GM19452 (cell line): Measurements from ENCODE around the gene NECTIN2.

Experiments
- ATAC-seq: cut with Tn5 transposase; IDR thresholded peaks from one replicate; pipeline ENCODE4 v1.9.1; 2021; ENCODE audit not compliant: unreplicated experiment

Gene NECTIN2

DNA sequence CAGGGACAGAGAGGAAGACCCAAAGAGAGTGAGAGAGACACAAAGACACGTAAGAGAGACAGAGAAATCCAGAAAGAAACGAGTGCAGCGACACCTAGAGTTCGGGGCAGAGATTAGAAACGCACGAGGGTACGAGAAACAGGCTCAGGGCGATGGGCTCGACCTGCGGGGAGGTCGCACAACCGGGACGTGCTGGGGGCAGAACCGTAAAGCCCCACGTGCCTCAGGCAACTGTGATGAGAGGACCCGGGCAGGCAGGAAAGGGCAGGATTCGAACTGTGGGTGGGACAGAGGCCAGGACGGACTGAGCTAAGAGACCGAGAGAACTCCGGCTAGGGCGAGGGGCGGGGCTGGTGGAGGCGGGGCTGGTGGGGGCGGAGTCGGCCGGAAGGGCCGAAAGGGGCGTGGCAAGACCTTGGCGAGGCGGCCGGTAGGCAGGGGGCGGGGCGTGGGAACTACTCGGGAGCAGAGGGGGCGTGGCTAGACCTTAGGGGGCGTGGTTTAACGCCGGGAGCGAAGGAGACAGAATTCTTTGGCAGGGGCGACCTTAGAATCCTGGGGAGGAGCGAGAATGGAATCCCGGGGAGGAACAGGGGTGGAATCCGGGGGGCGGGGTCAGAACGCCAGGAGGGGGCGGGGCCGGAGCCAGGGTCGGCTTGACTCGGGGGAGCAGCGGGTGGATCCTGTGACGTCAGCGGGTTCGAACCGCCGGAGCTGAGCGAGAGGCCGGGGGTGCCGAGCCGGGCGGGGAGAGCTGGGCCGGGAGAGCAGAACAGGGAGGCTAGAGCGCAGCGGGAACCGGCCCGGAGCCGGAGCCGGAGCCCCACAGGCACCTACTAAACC, at the start of gene NECTIN2:
Gene NECTIN2 (plus strand): TSS at position 686 of the 843 bp plus-strand sequence. CDS start 229 bp downstream, outside the sequence.
- no peak for ATAC-seq

DNA sequence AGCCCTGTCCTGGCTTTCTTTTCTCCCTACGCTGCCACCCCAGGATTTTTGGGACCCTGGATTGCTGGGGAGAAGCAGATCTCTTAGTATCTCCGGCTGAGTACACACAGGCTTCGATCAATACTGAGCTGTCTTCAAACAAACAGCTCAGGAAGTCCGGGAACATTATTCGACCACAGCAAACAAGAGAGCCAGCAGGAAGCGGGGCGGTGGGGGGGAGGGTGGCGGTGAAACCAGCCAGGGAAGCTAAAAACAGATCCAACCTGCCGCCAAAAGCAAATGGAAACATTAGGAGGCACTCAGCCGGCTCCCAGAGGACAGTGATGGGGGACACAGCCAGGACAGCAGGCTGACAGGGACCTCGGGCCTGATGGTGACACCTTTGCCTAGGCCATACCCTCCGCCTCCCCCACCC, 49.4 kb upstream of the NECTIN2 start:
- no peak for ATAC-seq

DNA sequence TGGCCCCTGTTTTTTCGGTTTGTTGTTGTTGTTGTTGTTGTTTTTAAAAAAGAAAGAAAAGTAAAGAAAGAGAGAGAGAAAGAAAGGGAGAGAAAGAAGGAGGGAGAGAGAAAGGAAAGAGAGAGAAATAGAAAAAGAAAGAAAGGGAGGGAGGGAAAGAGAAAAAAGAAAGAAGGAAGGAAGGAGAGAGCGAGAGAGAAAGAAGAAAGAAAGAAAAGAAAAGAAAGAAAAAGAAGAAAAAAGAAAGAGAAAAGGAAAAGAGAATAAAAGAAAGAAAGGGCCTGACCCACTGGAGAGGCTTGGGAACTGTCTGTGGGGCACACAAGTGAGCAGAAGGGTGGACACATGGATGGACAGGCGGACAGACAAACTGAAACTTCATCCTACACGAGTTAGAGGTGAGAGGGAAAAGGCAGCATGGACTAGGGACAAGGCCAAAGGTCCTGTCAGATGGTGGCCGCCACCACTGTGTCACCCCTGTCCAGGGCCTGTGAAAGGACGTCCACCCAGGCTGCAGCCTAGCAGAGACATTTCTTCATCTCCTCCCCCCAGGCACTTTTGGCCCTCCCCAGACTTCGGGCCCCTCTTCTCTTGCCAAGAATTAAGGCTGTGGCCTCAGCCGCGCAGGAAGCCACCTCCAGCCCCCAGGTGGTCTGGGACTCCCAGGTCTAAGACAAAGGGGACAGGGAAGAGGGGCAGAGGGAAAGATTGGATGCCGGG, 46.3 kb upstream of the NECTIN2 start:
- ATAC-seq = no peak

DNA sequence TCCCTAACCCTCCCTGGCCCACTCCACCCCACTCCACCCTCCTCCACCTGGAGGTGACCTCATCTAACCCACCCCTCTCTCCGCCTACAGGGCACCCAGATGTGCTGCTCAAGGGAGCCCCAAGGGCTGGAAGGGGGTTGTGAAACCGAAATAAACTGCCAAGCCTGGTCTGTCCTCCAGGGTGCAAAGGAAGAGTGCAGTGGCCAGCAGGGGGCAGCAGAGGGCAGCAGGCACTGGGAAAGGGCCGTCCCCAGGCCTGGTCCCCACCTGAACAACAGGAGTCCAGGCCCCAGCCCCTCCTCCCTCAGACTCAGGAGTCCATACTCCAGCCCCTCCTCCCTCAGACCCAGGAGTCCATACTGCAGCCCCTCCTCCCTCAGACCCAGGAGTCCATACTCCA, 45.6 kb upstream of the NECTIN2 start:
- peak; percentile 76 for ATAC-seq

DNA sequence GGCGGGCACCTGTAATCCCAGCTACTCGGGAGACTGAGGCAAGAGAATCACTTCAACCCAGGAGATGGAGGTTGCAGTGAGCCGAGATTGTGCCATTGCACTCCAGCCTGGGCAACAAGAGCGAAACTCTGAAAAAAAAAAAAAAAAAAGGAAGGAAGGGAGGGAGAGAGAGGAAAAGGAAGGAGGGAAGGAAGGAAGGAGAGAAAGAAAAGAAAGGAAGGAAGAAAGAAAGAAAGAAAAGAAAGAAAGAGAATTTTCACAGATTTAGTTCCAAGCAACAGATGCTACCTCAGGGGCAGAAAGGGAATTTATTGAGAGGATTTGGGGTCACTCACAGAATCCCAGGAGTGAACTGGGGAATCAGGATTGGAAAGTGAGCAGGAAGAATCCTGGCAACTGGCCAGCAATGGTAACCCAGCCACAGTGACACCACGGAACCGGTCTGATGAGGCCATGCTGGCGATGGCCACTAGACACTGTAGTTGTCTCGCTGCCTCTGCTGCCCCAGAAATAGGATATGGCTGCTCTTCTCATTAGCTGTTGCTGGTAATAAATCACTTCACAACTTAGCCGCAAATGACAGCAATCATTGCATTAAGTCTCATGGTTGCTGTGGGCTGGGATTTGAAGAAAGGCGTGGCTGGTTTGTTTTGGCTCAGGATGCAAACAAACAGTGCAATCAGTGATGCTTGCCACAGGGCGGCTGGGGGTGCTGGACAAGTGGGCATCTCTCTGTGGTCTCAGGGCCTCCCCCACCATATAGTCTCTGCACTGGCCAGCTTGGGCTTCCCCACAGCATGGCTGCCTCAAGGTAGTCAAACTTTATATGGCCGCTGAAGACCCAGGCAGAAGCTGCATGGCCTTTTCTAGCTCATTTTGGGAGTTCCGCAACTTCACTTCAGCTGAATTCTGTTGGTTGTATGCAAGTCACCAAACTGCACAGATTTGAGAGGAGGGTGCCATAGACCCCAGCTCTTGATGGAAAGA, 42.4 kb upstream of the NECTIN2 start:
- no peak for ATAC-seq

DNA sequence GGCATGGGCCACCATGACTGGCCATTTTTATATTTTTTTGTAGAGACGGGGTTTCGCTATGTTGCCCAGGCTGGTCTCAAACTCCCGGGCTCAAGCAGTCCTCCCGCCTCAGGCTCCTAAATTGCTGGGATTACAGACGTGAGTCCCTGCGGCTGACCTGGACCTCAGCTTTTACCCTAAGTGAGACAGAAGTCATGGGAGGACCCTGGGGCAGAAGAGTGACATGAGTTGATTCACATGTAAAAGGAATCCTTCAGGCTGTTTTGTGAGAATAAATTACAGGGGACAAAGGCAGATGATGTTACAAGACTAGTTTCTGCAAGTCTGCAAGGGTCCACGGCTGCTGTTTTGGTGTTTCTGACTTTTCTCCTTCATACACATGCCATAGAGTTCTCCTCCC, 39.8 kb upstream of the NECTIN2 start:
- ATAC-seq = no peak

DNA sequence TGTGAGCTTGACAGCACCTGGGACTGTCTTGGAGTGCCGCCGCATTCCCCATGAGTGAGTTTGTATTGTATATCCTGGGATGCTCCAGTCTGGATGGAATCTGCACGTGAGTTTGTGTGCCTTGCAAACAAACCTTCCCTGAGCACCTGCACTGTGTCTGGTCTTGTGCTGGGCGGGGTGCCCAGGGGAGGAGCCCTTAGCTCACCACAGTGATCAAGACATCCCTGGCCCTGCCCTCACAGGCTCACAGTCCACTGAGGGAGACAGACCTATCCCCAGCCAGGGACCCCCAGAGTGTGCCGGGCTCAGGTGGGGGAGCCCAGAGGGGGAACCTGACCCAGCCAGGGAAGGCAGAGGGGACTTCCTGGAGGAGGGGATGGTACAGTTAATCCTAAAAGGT, 38.9 kb upstream of the NECTIN2 start:
- no peak for ATAC-seq

DNA sequence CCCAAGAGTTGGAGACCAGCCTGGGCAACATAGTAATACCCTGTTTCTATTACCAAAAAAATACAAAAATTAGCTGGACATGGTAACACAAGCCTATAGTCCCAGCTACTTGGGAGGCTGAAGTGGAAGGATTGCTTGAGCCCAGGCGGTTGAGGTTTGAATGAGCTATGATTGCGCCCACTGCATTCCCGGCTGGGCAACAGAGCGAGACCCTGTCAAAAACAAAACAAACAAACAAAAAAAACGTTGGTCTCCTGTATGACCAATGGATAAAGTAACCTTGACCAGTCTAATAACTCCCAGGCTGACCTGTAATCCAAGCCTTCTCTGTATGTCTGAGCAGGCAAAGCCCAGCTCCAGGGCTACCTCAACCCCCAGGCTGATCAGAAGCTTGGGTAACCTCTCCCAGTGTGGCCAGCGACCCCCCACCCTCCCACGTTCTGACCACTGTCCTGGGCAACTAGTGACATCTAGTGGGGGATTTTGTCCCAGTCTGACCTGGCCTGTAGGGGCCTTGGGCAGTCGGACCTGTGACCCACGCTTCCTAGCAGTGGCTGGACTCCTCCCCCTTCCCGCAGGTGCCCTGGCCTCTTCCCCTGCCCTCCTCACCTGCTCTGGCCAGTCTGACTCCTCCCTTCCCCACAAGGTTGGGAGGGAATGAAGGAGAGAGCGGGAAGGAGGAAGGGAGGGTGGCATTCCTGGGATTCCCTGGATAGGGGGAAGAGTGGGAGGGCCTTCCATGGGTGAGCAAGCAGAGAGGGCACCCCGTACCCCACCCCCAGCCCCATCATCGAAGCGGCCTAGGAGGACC, 38.2 kb upstream of the NECTIN2 start:
- ATAC-seq = no peak

DNA sequence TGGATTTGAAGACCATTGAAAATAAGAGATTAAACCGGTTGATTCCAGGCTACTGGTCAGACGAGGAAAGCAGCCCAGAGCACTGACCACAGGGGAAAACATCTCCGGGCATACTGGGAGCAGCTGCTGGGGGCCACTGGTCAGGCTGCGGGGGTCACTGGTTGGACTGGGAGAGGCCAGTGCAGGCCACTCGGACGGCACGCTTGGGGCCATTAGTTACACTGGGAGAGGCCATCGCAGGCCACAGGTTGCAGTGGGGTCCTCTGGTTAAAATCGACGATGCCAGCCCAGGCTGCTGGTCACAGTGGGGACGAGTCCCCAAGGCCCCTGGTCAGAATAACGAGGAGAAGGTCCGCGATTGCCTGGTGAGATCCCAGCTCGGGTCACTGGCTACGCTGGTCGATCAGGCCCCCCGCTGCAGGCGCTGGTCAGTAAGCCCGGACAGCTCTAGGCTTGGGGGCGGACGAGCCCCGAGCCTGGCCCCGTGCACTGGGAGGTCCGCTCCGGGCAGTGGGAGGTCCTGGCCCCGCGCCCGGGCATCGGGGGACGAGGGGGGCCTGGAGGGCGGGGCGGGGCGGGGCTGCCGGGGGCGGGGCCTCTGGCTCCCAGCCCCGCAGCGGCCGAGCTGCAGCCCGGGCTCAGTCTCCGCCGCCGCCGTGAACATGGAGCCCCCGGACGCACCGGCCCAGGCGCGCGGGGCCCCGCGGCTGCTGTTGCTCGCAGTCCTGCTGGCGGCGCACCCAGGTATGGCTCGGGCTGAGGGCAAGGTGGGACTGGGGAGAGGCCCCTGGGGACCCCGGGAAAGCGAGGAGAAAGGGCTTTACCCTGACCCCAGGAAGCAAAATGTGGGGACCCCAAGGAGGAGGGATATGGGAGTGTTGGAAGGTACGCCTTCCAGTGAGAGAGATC, 37.4 kb upstream of the NECTIN2 start, which contains the start of gene BCAM:
Gene BCAM (plus strand): TSS at position 641 of the 909 bp plus-strand sequence. CDS start 22 bp downstream, at position 663.
- no peak for ATAC-seq

DNA sequence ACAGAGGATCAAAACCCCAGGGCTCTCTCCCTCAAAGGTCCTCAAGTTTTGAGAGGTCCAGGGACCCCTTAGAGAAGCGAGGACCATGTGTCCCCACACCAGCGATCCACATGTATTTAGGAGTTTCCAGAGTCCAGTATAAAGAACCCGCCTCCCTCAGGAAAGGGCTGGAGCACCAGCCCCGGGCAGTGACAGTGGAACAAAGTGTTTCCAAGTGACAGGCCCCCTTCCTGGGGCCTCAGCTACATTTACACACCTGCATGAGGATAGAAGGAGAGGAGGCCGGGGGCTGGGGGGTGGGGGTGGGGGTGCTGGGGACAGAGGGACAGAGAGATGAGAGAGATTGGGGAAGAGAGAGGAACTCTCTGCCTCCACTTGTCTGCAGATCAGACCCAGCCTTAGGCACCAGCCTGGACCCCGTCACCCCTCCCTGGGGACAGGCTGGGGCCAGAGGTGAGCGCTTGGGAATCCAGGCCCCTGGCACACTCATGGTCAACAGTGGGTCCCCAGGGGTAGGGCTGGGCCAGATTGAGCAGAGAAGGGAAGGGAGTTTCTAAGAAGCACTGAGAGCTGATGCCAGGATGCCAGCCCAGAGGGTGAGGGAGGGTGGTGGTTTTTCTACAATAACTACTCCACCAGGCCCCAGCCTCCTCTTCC, 36.4 kb upstream of the NECTIN2 start:
- no peak for ATAC-seq

DNA sequence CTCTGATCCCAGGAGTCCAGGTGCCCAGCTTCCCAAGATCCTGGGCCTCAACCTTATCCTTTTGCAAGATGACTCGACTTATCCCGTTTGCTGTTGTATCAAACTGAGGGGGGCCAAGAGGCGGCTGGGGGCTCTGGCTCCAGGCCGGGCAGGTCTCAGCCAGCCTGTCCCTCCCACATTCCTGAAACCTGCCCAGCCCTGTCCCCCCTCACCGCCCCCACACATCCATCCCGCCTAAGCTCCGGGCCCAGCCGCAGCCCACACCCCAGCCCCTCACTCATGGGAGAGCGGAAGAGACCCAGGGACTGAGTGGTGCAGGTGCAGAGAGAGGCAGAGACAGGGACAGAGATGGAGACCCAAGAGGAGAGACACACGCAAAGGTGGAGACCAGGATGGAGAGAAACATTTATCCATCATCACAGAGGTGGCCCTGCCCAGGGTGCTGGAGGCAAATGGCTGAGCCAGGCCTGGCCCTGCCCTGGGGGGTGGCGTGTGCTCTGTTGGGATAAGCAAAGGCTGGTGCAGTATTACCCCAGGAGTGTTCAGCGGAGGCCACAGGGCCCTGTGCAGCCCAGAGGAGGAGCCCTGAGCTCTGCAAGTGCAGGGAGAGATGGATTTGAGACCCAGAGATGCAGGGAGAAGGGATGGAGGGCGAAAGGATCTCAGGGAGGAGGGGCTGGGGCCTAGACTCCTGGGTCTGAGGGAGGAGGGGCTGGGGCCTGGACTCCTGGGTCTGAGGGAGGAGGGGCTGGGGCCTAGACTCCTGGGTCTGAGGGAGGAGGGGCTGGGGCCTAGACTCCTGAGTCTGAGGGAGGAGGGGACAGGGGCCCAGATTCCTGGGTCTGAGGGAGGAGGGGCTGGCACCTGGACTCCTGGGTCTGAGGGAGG, 35.6 kb upstream of the NECTIN2 start:
- ATAC-seq = no peak

DNA sequence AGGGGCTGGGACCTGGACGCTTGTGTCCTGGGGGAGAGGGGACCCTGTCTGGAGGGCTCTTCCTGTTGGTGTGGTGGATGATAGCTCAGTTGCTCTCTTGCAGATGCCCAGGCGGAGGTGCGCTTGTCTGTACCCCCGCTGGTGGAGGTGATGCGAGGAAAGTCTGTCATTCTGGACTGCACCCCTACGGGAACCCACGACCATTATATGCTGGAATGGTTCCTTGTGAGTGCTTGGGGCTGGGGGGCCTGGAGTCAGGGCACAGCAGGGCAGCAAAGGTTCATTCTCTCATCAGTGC, 35.0 kb upstream of the NECTIN2 start:
- no peak for ATAC-seq

DNA sequence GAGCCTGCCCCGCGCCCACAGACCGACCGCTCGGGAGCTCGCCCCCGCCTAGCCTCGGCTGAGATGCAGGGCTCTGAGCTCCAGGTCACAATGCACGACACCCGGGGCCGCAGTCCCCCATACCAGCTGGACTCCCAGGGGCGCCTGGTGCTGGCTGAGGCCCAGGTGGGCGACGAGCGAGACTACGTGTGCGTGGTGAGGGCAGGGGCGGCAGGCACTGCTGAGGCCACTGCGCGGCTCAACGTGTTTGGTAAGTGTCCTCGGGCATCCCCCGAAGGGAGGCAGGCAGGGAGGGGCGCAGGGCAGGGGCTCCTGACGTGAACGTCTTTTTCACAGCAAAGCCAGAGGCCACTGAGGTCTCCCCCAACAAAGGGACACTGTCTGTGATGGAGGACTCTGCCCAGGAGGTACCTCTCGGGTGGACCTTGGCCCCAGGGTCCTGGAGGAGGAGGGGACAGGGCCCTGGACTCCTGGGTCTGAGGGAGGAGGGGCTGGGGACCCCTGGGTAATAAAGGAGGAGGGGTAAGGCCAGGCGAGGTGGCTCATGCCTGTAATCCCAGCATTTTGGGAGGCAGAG, 33.9 kb upstream of the NECTIN2 start:
- no peak for ATAC-seq

DNA sequence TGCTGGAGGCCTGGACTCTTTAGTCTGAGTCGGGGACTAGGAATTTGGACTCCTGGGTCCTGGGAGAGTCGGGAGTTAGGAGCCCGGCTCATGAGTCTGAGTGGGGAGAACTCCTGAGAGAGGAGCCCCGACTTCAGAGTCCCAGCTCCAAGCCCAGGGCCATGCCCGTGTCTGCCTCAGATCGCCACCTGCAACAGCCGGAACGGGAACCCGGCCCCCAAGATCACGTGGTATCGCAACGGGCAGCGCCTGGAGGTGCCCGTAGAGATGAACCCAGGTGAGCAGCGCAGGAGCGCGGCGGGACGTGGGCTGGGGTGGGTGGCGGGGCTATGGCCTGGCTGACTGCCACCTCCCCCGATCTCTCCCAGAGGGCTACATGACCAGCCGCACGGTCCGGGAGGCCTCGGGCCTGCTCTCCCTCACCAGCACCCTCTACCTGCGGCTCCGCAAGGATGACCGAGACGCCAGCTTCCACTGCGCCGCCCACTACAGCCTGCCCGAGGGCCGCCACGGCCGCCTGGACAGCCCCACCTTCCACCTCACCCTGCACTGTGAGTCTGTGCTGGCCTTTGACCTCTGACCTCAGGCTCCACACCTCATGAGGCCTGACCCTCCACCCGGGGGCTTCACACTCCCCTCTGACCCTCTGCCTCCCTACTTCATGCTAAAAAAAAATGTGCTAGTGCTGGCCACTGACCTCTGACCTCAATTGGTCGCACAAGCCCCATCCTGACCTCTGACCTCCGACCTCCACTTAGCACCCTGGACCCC, 32.8 kb upstream of the NECTIN2 start:
- no peak for ATAC-seq

DNA sequence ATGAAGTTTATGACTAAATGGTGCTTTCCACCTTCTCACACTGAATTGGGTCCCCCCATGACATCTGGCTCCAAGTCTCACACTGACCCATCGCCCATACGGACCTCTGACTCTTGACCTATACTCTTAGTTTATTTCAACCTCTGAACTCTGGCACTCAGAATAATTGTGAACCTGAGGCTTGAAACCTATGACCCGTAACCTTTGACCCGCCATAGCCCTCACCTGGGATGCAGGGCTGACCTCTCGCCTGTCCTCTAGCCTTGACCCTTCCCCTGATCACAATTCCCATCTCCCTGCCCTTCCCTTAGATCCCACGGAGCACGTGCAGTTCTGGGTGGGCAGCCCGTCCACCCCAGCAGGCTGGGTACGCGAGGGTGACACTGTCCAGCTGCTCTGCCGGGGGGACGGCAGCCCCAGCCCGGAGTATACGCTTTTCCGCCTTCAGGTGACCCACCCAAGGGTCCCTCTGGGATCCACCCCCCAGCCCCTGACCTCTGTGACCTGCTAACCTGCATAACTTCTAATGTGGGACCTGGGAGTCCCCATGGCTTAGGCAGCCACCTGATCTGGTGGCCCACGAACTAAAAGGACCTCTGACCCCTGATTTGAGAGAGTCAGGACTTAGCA, 32.1 kb upstream of the NECTIN2 start:
- no peak for ATAC-seq

DNA sequence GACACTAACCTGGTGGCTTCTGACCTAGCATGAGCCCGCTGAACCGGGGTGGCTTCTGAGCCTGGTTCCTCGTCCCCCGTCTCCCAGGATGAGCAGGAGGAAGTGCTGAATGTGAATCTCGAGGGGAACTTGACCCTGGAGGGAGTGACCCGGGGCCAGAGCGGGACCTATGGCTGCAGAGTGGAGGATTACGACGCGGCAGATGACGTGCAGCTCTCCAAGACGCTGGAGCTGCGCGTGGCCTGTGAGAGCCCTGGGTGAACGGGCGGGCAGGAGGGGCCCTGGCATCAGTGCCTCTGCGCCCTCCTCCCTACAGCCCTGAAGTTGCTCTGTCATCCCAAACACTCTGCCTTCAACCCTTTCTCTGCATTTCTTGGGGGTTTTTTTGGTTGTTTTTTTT, 31.6 kb upstream of the NECTIN2 start:
- no peak for ATAC-seq
